HCT116 (cell line): ENCODE measurements around the gene CEMP1.
"Not testable (repeated sequence)": the region's sequence is repeated elsewhere in the genome, so short reads cannot be mapped to it uniquely, and the experiment has no call there.

Source experiments
- CEBPB ChIP-seq: IDR thresholded peaks from 2 replicates; pipeline ENCODE4 v1.6.1; 2012; ENCODE audit warnings: low read depth
- EZH2 ChIP-seq: fragments of 200-600 bp; sonication (generic); IDR thresholded peaks from 2 replicates; pipeline ENCODE4 v1.6.1; 2017; ENCODE audit warnings: antibody characterized with exemption, mixed run types
- POLR2A ChIP-seq: IDR thresholded peaks from 2 replicates; pipeline ENCODE4 v1.7.0; 2011; ENCODE audit warnings: borderline replicate concordance; ENCODE audit not compliant: insufficient read depth, insufficient read length; ENCODE audit errors: extremely low read depth
- SP1 ChIP-seq: IDR thresholded peaks from 2 replicates; pipeline ENCODE4 v1.6.1; 2012; ENCODE audit warnings: low read depth
- TF ChIP-seq, protein P1 (sequence below): IDR thresholded peaks from 2 replicates; pipeline ENCODE4 v1.6.1; 2012; ENCODE audit warnings: low read depth

DNA sequence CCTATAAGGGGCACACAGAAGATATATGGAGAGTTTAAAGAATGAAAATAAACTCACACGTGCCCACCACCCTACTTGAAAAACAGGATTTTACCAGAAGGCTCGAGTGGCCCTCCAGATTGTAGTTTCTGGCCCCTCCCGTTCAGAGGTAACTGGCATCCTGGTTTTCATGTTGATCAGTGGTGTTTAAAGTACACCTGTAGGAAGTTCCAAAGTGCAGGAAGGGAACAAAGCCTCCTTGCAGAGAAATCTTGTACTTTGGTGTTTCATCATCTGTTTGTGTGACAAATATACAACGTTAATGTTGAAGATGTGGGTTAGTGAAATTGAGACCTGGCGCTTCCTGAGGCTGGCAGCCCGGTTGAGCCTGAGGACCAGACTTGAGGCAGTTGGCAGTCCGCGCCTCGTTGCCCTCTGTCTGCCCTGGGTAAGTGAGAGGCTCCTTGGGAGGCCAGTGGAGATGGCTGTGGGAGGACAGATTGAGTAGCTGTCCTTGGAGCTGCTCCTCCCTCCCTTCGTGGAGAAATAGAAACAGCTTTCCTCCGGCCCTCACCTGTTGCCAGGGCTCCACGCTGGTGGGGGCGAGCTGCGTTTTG, 19.2 kb upstream of the CEMP1 start:
- not testable (repeated sequence) for TF ChIP-seq SP1, CEBPB, POLR2A, EZH2
- TF ChIP-seq, protein P1, sequence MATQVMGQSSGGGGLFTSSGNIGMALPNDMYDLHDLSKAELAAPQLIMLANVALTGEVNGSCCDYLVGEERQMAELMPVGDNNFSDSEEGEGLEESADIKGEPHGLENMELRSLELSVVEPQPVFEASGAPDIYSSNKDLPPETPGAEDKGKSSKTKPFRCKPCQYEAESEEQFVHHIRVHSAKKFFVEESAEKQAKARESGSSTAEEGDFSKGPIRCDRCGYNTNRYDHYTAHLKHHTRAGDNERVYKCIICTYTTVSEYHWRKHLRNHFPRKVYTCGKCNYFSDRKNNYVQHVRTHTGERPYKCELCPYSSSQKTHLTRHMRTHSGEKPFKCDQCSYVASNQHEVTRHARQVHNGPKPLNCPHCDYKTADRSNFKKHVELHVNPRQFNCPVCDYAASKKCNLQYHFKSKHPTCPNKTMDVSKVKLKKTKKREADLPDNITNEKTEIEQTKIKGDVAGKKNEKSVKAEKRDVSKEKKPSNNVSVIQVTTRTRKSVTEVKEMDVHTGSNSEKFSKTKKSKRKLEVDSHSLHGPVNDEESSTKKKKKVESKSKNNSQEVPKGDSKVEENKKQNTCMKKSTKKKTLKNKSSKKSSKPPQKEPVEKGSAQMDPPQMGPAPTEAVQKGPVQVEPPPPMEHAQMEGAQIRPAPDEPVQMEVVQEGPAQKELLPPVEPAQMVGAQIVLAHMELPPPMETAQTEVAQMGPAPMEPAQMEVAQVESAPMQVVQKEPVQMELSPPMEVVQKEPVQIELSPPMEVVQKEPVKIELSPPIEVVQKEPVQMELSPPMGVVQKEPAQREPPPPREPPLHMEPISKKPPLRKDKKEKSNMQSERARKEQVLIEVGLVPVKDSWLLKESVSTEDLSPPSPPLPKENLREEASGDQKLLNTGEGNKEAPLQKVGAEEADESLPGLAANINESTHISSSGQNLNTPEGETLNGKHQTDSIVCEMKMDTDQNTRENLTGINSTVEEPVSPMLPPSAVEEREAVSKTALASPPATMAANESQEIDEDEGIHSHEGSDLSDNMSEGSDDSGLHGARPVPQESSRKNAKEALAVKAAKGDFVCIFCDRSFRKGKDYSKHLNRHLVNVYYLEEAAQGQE, result not testable (repeated sequence)
